Panc1 (cell line): ENCODE data around the gene AKAP7. TPM values are rescaled to one million over a fixed set of nuclear protein-coding genes. Genes with fewer than 3 reads are reported as not detected.

Experiments used
- ATAC-seq: fragments of 200-7000 bp; cut with Tn5 transposase; 2 replicates; pipeline ENCODE4 v1.9.1; 2020; ENCODE audit warnings: mild to moderate bottlenecking, moderate library complexity
- BruUV-seq: library from RNA; stranded (reverse); fragments of 400-500 nt; replicated peaks from 2 replicates; lab custom pipeline; 2021; lab: Mats Ljungman, UMichigan
- CTCF ChIA-PET: fragments of 300-600 bp; sonication (Branson Sonifier 250); formaldehyde crosslinking; loops from one replicate; lab custom pipeline; 2022; ENCODE audit warnings: antibody characterized with exemption; lab: Charles Lee
- POLR2A ChIA-PET: fragments of 300-600 bp; sonication (Branson Sonifier 250); formaldehyde crosslinking; loops from one replicate; lab custom pipeline; 2022; ENCODE audit warnings: antibody characterized with exemption; lab: Charles Lee
- DNase-seq: peaks from one replicate; pipeline ENCODE4 v3.0.0-alpha.2; 2010; ENCODE audit warnings: low read depth, low spot score
- H3K27ac ChIP-seq: 2 replicates; pipeline ENCODE4 v1.5.1; 2011; ENCODE audit warnings: mild to moderate bottlenecking, low read length, inconsistent platforms
- H3K27me3 ChIP-seq: fragments of 200-500 bp; sonication (Bioruptor generic); 2 replicates; pipeline ENCODE4 v1.6.0; 2014; ENCODE audit warnings: low read length, inconsistent platforms; ENCODE audit not compliant: control insufficient read depth, insufficient read depth
- H3K36me3 ChIP-seq: fragments of 200-500 bp; sonication (Bioruptor generic); 2 replicates; pipeline ENCODE4 v1.5.1; 2014; ENCODE audit warnings: inconsistent platforms, mild to moderate bottlenecking, low read length, moderate library complexity; ENCODE audit not compliant: control insufficient read depth, insufficient read depth
- H3K4me1 ChIP-seq: 2 replicates; pipeline ENCODE4 v1.5.1; 2011; ENCODE audit warnings: inconsistent platforms, mild to moderate bottlenecking, low read length, moderate library complexity; ENCODE audit not compliant: control insufficient read depth, insufficient read depth
- H3K4me3 ChIP-seq, 2 experiments: 2 replicates each; pipeline ENCODE4 v1.5.1; 2011 to 2012; ENCODE audit warnings: low read depth in 2 of 2, low read length in 2 of 2, mild to moderate bottlenecking in 2 of 2, inconsistent platforms in 1 of 2, moderate library complexity in 1 of 2
- H3K9me3 ChIP-seq: fragments of 200-500 bp; sonication (Bioruptor generic); 2 replicates; pipeline ENCODE4 v1.5.1; 2014; ENCODE audit warnings: low read depth, mild to moderate bottlenecking, inconsistent platforms, low read length, moderate library complexity; ENCODE audit not compliant: control insufficient read depth, insufficient read depth
- POLR2AphosphoS5 ChIP-seq: IDR thresholded peaks from 2 replicates; pipeline ENCODE4 v1.6.1; 2012; ENCODE audit warnings: mild to moderate bottlenecking, low read depth, low read length, moderate library complexity
- SIN3A ChIP-seq: IDR thresholded peaks from 2 replicates; pipeline ENCODE4 v1.6.1; 2012; ENCODE audit warnings: low read depth, mild to moderate bottlenecking, low read length, moderate library complexity, borderline replicate concordance; ENCODE audit not compliant: insufficient read depth
- TCF7L2 ChIP-seq: IDR thresholded peaks from 2 replicates; pipeline ENCODE4 v1.6.1; 2011; ENCODE audit warnings: mild to moderate bottlenecking, low read depth, low read length, inconsistent platforms
- in situ Hi-C: cut with HindIII; loops from 2 replicates; pipeline ENCODE4 v1.10.0; 2016; ENCODE audit warnings: low sequenced_read_pairs, low pct_unique_long_range_greater_than_20kb
- intact Hi-C: fragments of 100-400 bp; cut with micrococcal nuclease; formaldehyde crosslinking; loops from one replicate; pipeline ENCODE4 v1.10.0; 2022; ENCODE audit not compliant: unreplicated experiment
- total RNA-seq: library from RNA; stranded (reverse); gene quantifications from one replicate; pipeline ENCODE4 v1.2.1, GENCODE V29; 2021; ENCODE audit not compliant: unreplicated experiment
- TF ChIP-seq, protein P1 (sequence below), 2 experiments: IDR thresholded peaks; 2 replicates each; pipeline ENCODE4 v1.6.1; 2011 to 2012; ENCODE audit warnings: low read depth in 2 of 2, control low read depth in 1 of 2, low read length in 1 of 2, mild to moderate bottlenecking in 1 of 2, moderate library complexity in 1 of 2; ENCODE audit not compliant: insufficient read depth in 1 of 2
- TF ChIP-seq, protein P2 (sequence below): fragments of 450-650 bp; IDR thresholded peaks from 2 replicates; pipeline ENCODE4 v1.5.1; 2017; ENCODE audit warnings: mild to moderate bottlenecking

The AKAP7 gene
- total RNA-seq, 1 experiment from 2014 or later, result 3.2 TPM

DNA sequence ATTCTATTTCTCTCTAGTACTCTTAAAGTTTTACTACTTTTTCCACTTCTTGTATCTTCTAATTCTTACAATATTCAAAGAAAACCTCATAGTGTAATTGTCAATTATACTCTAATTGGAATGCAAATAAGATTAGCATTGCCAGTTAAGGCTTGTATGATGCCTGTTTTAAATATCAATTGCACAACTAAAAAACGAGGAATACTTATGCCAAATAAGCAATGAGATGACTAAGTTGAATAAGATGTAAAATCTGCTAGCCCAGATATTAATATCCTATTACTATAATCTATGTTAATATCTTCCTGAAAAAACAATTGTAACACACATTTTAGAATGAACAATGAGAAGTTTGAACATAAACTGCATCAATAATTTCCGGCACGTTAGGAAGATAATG is 13.3 kb upstream of the AKAP7 start:
- intact Hi-C loops, result no loop called here
- H3K36me3 ChIP-seq, result no peaks in the 10 kb centered on the region
- no peak overlapping the region for H3K4me3 ChIP-seq
- no peaks in the 10 kb centered on the region for H3K9me3 ChIP-seq
- no TSS peak for BruUV-seq
- DNase-seq (no peak), ATAC-seq (no peak)
- no peak overlapping the region for H3K27ac ChIP-seq
- in situ Hi-C loops, result no loop called here
- TF ChIP-seq SIN3A (no peak), TCF7L2 (no peak), POLR2AphosphoS5 (no peak)
- TF ChIP-seq, protein P1, sequence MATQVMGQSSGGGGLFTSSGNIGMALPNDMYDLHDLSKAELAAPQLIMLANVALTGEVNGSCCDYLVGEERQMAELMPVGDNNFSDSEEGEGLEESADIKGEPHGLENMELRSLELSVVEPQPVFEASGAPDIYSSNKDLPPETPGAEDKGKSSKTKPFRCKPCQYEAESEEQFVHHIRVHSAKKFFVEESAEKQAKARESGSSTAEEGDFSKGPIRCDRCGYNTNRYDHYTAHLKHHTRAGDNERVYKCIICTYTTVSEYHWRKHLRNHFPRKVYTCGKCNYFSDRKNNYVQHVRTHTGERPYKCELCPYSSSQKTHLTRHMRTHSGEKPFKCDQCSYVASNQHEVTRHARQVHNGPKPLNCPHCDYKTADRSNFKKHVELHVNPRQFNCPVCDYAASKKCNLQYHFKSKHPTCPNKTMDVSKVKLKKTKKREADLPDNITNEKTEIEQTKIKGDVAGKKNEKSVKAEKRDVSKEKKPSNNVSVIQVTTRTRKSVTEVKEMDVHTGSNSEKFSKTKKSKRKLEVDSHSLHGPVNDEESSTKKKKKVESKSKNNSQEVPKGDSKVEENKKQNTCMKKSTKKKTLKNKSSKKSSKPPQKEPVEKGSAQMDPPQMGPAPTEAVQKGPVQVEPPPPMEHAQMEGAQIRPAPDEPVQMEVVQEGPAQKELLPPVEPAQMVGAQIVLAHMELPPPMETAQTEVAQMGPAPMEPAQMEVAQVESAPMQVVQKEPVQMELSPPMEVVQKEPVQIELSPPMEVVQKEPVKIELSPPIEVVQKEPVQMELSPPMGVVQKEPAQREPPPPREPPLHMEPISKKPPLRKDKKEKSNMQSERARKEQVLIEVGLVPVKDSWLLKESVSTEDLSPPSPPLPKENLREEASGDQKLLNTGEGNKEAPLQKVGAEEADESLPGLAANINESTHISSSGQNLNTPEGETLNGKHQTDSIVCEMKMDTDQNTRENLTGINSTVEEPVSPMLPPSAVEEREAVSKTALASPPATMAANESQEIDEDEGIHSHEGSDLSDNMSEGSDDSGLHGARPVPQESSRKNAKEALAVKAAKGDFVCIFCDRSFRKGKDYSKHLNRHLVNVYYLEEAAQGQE (IDR thresholded peaks at IDR 0.05; ENCODE audit: insufficient read depth in 1 of 2, low read depth in 2 of 2, low read length in 1 of 2), result no peak
- TF ChIP-seq, protein P2, sequence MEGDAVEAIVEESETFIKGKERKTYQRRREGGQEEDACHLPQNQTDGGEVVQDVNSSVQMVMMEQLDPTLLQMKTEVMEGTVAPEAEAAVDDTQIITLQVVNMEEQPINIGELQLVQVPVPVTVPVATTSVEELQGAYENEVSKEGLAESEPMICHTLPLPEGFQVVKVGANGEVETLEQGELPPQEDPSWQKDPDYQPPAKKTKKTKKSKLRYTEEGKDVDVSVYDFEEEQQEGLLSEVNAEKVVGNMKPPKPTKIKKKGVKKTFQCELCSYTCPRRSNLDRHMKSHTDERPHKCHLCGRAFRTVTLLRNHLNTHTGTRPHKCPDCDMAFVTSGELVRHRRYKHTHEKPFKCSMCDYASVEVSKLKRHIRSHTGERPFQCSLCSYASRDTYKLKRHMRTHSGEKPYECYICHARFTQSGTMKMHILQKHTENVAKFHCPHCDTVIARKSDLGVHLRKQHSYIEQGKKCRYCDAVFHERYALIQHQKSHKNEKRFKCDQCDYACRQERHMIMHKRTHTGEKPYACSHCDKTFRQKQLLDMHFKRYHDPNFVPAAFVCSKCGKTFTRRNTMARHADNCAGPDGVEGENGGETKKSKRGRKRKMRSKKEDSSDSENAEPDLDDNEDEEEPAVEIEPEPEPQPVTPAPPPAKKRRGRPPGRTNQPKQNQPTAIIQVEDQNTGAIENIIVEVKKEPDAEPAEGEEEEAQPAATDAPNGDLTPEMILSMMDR, result no peak
- H3K4me1 ChIP-seq, result no peaks in the 10 kb centered on the region
- 0 out of 2 replicates have a peak, but pooled peaks cover 2% of the 10 kb centered on the region for H3K27me3 ChIP-seq
- ChIA-PET POLR2A (no interaction called here), CTCF (no interaction called here)

DNA sequence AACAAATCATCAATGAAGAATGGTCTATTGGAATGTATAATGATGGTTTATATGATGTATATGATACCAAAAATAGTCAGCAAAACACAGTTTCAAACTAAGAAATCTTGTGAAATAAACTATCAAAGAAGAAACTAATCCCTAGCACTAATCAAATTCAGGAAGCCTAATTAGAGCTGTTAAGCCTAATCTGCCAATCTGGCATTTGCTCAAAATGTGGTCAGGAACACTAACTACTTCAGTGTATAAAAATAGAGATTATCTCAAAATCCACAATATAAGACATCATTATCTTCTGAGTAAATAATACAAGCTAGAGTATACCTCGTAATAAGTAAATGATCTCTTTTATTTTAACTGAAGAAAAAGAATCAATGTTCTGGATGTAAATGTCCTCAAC is 12.8 kb upstream of the AKAP7 start:
- TF ChIP-seq TCF7L2, result no peak
- TF ChIP-seq, protein P1 (IDR thresholded peaks at IDR 0.05; ENCODE audit: insufficient read depth in 1 of 2, low read depth in 2 of 2, low read length in 1 of 2), result no peak
- no peak for TF ChIP-seq POLR2AphosphoS5
- TF ChIP-seq, protein P2, result no peak
- no peak for TF ChIP-seq SIN3A
- H3K27ac ChIP-seq, result no peak overlapping the region
- POLR2A ChIA-PET, result no interaction called here
- in situ Hi-C loops, result no loop called here
- 0 out of 2 replicates have a peak, but pooled peaks cover 2% of the 10 kb centered on the region for H3K27me3 ChIP-seq
- BruUV-seq, result no TSS peak
- intact Hi-C loops, result no loop called here
- H3K9me3 ChIP-seq, result no peaks in the 10 kb centered on the region
- no peaks in the 10 kb centered on the region for H3K36me3 ChIP-seq
- ATAC-seq, result no peak
- no peak overlapping the region for H3K4me3 ChIP-seq
- no peak for DNase-seq
- CTCF ChIA-PET, result no interaction called here
- H3K4me1 ChIP-seq, result no peaks in the 10 kb centered on the region
